CD4-positive, alpha-beta T cell treated with Interferon gamma for 1 hour (primary cell): ENCODE data around the gene NCKAP5L.

ENCODE experiments used
- DNase-seq: peaks from one replicate; pipeline ENCODE4 v3.0.0-alpha.2; 2020

Gene NCKAP5L

GRCh38 chr12:49823951-49824350, 4.3 kb downstream of the NCKAP5L start:
- no peak for DNase-seq

- no peak for DNase-seq
Measured at GRCh38 chr12:49823350-49823749, 4.9 kb downstream of the NCKAP5L start.

- DNase-seq: no peak
Measured at GRCh38 chr12:49821373-49822287, 6.6 kb downstream of the NCKAP5L start.

GRCh38 chr12:49819786-49820185, 8.4 kb downstream of the NCKAP5L start:
- no peak for DNase-seq

GRCh38 chr12:49818241-49818895, 9.8 kb downstream of the NCKAP5L start:
- no peak for DNase-seq

DNA sequence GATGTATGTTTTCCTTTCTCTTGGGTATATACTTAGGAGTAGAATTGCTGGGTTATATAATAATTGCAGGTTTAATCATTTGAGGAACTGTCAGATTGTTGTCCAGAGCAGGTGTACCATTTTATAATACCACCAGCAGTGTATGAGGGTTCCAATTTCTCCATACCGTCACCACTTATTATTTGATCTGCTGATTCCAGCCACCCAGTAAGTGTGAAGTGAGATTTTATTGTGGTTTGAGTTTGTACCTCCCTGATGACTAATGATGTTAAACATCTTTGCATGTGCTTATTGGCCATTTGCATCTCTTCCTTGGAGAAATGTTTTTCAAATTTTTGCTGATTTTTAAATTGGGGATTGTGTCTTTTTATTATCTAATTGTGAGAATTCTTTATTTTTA, 15.1 kb downstream of the NCKAP5L start:
- DNase-seq: no peak

- DNase-seq: no peak
Measured at GRCh38 chr12:49811961-49812401, 16.2 kb downstream of the NCKAP5L start.

GRCh38 chr12:49811136-49811535, 17.1 kb downstream of the NCKAP5L start:
- DNase-seq: no peak

GRCh38 chr12:49809906-49810389, 18.3 kb downstream of the NCKAP5L start:
- DNase-seq: no peak

- no peak for DNase-seq
Measured at GRCh38 chr12:49809381-49809905, 18.8 kb downstream of the NCKAP5L start.

DNA sequence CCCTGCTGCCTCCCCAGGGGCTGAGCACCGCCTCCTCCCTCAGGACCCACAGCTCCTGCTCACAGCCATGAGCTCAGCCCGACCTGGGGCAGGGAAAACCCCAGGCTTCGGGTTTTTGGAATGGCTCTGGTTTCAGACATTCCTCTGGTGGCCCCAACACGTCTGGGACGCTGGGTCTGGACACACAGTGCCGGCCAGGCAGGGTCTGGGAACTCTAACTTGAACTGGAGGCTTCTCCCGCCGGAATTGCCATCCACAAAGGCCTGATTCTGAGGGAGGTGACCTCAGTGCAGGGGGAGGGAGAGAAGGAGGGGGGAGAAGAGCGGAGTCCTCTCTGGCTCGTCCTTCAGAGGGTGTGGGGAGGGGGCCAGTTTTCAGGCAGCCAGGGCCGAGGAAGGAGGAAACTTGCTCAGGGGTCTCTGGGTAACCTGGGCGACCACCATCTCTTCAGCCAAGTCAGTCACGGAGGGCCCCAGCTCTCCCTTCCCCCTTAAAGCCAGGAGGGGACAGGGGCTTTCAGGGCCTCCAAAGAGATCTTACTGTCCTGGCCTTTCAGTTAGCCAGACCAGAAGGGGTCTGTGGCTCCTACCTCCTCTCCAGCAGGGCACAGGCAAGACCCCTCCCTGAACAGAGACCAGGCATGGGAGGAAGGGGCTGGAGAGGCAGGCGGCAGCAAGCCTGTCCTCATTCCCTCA, 19.4 kb downstream of the NCKAP5L start:
- DNase-seq: no peak

- no peak for DNase-seq
Measured at GRCh38 chr12:49807991-49808580, 20.1 kb downstream of the NCKAP5L start.

DNA sequence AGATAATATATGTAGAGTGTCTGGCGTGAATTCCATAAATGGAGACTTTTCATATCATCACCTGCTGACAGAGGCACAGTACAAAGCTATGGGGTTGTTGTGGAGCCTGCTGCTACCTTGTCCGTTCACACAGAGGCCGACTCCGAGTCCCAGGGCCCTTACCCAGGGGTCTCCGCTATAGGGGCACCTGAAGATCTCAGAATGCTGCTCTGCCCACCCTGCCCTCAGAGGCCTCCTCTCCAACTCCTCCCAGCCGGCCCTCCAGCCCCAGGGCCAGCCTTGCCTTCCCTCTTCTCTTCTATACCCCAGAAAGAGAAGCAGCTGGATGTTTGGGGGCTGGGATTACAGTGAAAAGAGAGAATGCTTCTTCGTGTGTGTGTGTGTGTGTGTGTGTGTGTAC, 21.3 kb downstream of the NCKAP5L start:
- DNase-seq: no peak

GRCh38 chr12:49806321-49806813, 21.8 kb downstream of the NCKAP5L start:
- DNase-seq: no peak

DNA sequence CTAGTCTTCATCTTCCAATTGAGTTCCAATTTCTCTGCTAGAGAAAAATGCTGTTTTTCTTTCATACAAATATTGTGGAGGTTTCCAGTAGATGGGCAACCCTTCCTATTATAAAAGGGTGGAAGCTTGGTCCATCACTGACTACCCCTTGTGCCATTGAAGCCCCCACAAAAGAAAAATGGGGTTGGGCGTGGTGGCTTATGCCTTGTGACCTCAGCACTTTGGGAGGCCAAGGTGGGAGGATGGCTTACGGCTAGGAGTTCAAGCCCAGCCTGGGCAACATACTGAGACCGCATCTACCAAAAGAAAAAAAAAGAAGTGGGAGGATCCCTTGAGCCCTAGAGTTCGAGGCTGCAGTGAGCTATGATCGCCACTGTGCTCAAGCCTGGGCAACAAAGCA, 22.8 kb downstream of the NCKAP5L start:
- no peak for DNase-seq

DNA sequence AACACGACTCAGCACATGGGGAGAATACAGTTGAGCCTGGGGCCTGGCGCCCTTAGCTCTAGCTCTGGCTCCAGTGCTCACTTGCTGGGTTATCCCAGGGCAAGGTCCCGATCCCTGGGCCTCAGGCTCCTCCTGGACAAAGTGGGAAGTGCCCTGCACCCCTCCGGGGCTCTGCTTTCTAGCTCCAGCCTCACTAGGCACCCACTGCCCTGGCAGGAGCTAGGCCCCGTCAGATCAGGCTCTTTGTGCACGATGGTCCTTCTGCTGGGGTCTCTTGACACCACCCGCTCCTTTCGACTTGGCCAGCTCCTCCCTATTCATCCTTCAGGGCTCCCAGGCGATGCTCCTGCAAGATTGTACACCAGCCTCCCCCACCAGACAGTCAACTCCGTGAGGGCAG, 23.4 kb downstream of the NCKAP5L start:
- no peak for DNase-seq

DNA sequence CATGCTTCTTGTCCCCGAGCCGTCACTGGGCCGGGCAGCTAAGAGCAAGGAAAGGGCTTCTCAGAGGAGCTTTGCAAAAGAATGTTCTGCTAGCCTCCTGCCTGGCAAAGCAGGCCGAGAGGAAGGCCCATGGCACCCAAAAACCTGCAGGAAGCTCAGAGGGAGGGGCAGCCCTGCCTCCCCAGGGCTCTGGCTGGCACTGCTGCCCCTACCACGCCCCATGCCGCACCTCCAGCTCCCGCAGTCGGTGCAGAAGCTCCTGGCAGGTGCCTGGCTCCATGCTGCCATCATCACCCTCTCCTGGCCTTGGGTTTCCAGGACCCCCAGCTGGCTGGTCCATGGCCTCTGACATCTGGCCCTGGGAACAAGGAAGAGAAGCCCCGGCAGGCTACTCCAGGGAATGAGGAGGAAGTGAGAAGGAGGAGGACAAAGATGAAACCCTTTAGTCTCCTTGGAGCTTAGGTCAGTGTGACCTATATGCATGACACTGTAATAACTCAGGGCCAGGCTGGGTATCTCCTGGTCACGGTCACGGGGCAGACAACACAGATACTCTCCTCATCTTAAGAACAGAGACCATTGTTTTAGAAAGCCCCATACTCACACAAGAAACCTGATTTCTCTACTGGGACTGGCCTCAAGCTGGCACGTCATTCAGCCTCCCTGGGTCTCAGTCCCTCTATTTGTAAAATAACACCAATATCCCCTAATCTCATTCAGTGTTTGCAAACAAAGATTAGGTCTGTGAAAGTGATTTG, 24.3 kb downstream of the NCKAP5L start:
- no peak for DNase-seq

- DNase-seq: no peak
Measured at GRCh38 chr12:49801141-49802063, 26.8 kb downstream of the NCKAP5L start.

GRCh38 chr12:49800421-49801140, 27.6 kb downstream of the NCKAP5L start:
- DNase-seq: no peak

- no peak for DNase-seq
Measured at GRCh38 chr12:49798934-49799333, 29.3 kb downstream of the NCKAP5L start.
